DMS153 (cell line): ENCODE results near the gene PTAR1.

Experiments used
- DNase-seq: peaks from one replicate; lab custom pipeline; 2025; lab: John Stamatoyannopoulos, UW

The PTAR1 gene

GRCh38 chr9:69750085-69750484 lies 9.7 kb downstream of the PTAR1 start:
- DNase-seq, result no peak

- no peak for DNase-seq
Measured at GRCh38 chr9:69748304-69748703, 11.5 kb downstream of the PTAR1 start.

- DNase-seq, result peak; percentile 10
Measured at GRCh38 chr9:69746859-69747560, 12.8 kb downstream of the PTAR1 start.

- DNase-seq, result no peak
Measured at GRCh38 chr9:69745716-69746437, 13.9 kb downstream of the PTAR1 start.

- DNase-seq, result no peak
Measured at GRCh38 chr9:69744688-69745380, 15.0 kb downstream of the PTAR1 start.

DNA sequence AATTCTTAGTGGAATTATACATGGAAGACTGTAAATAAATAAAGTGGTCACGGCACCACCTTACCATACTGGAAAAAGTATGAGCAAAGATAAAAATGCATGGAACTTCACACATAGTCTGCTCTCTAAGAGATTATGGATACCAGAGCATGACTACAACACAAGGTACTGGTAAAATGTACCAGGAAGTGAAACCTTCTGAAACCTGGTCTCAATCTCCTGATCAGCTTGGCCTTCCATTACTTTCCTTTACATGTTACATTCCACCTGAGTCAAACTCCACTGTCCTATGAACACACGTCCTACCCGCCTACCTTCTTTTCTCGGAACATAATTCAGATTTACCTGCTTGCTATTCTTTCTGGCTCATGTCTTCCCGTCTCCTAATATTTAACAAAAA lies 15.9 kb downstream of the PTAR1 start:
- DNase-seq, result no peak

DNA sequence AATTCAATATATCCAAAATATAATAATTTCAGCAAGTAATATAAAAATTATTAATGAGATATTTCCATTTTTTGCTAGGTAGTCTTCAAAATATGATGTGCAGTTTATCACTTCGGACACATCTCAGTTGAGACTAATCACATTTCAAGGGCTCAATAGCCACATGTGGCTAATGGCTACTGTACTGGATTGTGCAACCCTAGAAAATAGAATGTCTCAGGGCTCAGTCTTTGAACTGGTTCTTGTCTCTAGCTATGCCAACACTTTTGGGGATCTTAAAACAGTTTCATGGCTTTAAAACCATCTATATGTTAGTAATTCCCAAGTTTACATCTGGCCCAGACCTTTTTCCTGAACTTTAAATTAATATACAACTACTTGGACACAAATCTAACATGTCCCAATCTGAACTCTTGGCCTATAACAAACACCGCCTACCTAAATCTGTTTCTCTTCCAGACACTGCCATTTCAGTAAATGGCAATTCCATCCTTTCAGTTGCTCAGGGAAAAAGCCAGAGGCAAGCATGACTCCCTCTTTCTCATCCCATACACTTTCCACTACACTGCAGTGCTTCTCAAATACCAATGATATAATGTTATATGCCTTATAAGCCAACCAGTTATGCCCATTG lies 18.8 kb downstream of the PTAR1 start:
- DNase-seq, result no peak

GRCh38 chr9:69731348-69731747 lies 28.5 kb downstream of the PTAR1 start:
- DNase-seq, result no peak

GRCh38 chr9:69719983-69720382 lies 39.8 kb downstream of the PTAR1 start:
- no peak for DNase-seq

DNA sequence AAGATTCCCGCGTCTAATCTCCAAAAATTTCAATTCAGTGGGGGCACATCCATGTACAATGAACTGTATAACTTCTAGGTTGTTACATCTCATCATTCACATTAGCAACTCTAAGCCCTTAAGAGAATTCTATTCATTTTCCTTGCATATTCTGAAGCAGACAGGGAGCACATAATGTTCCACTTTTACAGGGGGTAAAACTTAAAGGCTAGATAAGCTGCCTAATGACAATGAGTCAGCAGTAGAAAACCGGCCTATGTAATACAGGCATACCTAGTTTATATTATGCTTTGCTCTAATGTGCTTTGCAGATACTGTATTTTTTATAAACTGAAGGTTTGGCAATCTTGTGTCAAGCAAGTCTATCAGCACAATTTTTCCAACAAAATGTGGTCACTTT lies 40.4 kb downstream of the PTAR1 start:
- DNase-seq, result no peak

DNA sequence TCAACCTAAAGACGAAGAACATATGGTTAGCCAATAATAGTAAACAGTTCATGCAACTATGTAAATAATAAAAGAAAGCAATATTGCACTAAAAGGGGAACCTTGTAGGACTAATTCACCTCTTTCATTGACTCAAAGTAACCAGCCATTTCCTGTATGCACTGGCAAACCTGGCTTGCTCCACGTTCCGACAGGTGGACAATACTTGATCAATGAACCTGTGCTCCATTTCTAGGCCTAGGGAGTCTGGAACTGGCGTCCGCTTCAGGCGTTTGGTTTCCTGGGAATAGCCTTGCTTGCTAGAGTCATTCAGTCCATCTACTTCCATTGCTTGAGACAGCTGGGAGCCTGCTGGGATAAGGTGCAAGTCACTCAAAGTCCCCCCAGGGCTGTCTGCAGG lies 41.6 kb downstream of the PTAR1 start:
- DNase-seq, result no peak

DNA sequence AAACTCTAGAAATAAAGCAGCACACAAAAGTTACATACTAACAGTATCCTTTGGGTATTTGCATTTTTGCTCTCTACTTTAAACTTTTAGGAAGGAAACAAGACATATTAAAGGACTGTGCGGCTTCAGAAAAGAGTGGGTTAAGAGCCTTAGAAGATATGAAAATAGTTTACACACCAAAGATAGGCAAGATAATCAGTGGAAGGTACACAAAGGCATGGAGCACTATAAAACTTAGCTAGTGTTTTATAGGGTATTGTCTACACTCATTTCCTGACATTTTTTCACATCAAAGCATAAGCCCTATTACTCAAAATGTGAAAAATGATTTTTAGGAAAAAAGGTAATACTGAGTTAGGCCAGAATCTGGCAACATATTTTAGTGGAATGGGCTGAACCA lies 44.0 kb downstream of the PTAR1 start:
- no peak for DNase-seq

DNA sequence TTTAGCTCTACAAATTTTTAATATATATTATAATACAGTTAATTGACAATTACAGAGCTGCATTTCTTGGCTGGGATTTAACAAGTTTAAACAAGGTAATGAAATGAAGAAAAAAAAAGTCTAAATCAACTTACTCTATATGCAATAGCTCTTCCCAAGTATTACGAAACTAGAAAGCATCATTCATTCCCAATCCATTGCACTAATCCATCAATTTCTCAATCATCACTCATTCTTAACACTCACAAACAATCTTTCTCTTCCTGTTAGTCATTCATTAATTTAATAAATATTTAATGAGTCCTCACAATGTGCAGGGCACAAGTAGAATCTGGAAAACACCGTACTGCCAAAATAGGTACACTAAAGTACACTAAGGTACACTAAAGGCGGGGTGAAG lies 44.7 kb downstream of the PTAR1 start:
- DNase-seq, result no peak

DNA sequence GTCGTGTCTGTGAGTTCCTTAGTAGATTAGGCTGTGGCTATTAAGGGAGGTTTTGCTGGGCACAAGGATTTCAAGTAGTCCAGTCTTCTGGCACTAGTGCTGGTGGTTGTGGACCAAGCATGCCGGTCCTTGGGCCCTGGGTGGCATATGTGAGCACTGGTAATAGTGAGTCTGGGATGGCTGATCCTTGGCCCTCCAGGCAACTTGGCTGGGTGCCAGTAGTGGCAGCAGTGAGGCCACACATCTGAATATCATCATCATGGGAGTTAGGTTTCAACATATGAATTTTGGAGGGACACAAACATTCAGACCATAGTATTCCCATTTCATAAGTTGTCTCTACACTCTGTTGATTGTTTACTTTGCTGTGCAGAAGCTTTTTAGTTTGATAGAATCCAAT lies 62.3 kb downstream of the PTAR1 start:
- no peak for DNase-seq

DNA sequence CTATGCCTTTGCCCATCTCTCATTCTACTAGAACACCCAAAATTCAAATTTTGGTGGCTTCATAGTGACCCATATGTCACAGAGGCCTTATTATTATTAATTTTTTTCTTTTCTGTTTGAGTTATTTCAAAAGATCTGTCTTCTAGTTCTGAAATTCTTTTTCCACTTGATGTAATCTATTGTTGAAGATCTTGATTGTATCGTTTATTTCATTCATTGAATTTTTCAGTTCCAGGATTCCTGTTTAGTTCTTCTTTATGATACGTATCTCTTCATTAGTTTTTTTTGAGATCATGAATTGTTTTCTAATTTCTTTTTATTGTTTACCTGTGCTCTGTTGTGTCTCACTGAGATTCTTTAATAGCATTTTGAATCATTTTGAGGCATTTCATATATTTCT lies 63.0 kb downstream of the PTAR1 start:
- no peak for DNase-seq

- DNase-seq, result no peak
Measured at GRCh38 chr9:69689991-69690538, 69.7 kb downstream of the PTAR1 start.

DNA sequence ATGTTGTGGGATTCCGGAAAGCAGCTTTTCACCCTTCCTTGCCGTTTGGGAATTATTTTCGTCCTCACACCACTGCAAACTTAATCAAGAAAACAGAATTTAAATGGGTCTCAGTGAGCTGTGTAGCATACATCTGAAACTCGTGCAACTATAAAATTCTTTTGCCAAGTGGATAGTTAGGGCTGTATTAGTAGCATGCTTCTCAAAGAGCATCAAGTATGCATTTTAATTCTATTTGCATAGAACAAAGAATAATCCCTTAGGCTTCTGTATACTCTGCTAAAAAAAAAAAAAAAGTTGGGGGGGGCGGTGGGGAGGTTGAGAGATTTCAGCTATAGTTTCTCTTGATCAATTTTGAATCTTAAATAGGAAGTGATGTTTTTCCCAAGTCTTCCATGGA lies 75.9 kb downstream of the PTAR1 start:
- DNase-seq, result no peak

DNA sequence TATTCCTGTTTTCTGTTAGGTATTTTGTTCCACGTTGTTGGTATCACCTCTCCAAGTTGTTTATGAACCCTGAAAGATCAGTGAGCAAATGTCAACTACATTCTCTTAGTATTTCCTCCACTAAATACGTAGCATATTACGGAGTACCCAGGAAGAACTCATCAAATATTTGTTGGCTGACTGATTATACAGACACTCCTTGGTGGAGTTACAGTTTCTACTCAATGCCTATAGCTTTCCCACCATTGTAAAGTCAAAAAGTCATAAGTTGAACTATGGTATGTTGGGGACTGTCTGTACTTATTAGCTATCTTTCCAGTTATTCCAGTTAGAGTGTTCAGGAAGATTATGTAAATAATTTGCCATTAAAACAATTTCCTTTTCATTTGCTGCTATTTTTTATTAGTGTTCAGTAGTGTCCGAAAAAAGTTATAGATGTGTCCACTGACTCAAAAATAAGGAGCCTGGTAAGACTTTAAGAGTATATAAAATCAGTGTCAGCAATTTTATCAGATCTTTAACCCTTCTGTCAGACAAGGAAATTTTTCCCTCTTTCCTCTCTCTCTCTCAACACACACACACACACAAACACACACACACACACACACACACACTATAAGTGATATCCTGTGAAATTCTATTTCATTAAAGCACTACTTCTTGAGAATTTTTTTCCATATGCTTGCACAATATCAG lies 80.8 kb downstream of the PTAR1 start:
- DNase-seq, result no peak

DNA sequence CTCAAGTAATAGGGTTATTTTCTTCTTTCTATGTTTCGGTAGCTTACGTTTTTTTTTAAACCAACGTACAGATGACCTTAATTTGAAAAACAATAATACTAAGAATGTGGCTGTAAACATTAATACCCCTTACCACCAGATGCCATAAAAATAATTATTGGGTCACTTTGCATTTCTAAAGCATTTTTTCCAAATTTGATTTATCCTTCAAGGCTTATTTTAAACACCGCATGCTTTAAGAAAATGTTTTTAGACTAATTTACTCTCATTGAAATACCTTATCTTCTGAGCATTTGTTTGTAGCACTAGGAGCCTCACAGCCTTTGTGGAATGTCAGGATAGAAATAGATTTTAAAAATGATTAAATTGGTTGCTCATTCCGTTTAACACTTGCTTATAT lies 81.9 kb downstream of the PTAR1 start:
- no peak for DNase-seq

DNA sequence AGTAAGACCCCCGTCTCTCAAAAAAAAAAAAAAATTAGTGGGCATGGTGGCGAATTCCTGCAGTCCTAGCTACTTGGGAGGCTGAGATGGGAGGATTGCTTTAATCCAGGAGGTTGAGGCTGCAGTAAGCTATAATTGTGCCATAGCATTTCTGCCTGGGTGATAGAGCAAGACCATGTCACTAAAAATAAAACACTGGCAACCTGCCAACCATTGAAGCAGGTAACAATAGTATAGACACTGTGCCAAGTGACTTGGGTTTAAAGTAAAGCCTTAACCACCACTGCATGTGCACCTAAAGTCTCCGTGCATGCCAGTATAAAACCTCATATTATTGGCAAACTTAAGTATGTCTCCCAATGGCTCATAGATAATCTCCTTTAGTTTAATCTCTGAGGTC lies 84.2 kb downstream of the PTAR1 start:
- no peak for DNase-seq

- DNase-seq, result peak; percentile 47
Measured at GRCh38 chr9:69674716-69675438, 84.9 kb downstream of the PTAR1 start.
